HEK293T (cell line): ENCODE measurements around the gene MRPL3.

Experiments
- ARNT ChIP-seq: fragments of 450-650 bp; IDR thresholded peaks from 2 replicates; pipeline ENCODE4 v1.6.1; 2017; ENCODE audit warnings: mild to moderate bottlenecking
- BHLHE40 ChIP-seq: fragments of 450-650 bp; IDR thresholded peaks from 2 replicates; pipeline ENCODE4 v1.6.1; 2016; ENCODE audit warnings: mild to moderate bottlenecking, moderate library complexity, borderline replicate concordance
- CTBP1 ChIP-seq: fragments of 450-650 bp; IDR thresholded peaks from 2 replicates; pipeline ENCODE4 v1.6.1; 2016; ENCODE audit warnings: borderline replicate concordance
- ELF4 ChIP-seq: fragments of 450-650 bp; IDR thresholded peaks from 2 replicates; pipeline ENCODE4 v1.6.1; 2017; ENCODE audit warnings: antibody characterized with exemption
- FOXA1 ChIP-seq: fragments of 450-650 bp; IDR thresholded peaks from 2 replicates; pipeline ENCODE4 v1.6.1; 2016; ENCODE audit warnings: mild to moderate bottlenecking
- FOXM1 ChIP-seq: fragments of 450-650 bp; IDR thresholded peaks from 2 replicates; pipeline ENCODE4 v1.6.1; 2017; ENCODE audit warnings: mild to moderate bottlenecking, borderline replicate concordance
- HDGF ChIP-seq: fragments of 450-650 bp; IDR thresholded peaks from 2 replicates; pipeline ENCODE4 v1.6.1; 2017; ENCODE audit warnings: antibody characterized with exemption, borderline replicate concordance
- L3MBTL2 ChIP-seq: fragments of 450-650 bp; conservative IDR thresholded peaks from 2 replicates; pipeline ENCODE4 v1.6.1; 2016; ENCODE audit warnings: mild to moderate bottlenecking
- NFRKB ChIP-seq: fragments of 450-650 bp; IDR thresholded peaks from 2 replicates; pipeline ENCODE4 v1.6.1; 2016; ENCODE audit warnings: mild to moderate bottlenecking, moderate library complexity
- SP1 ChIP-seq: fragments of 450-650 bp; IDR thresholded peaks from 2 replicates; pipeline ENCODE4 v1.6.1; 2017
- SUZ12 ChIP-seq: fragments of 450-650 bp; IDR thresholded peaks from 2 replicates; pipeline ENCODE4 v1.6.1; 2016; ENCODE audit warnings: mild to moderate bottlenecking
- TARDBP ChIP-seq: fragments of 450-650 bp; IDR thresholded peaks from 2 replicates; pipeline ENCODE4 v1.6.1; 2016
- TF ChIP-seq, protein P1 (sequence below): fragments of 450-650 bp; IDR thresholded peaks from 2 replicates; pipeline ENCODE4 v1.6.1; 2016

GRCh38 chr3:131474115-131474514 is 28.7 kb downstream of the MRPL3 start:
- TF ChIP-seq, protein P1, sequence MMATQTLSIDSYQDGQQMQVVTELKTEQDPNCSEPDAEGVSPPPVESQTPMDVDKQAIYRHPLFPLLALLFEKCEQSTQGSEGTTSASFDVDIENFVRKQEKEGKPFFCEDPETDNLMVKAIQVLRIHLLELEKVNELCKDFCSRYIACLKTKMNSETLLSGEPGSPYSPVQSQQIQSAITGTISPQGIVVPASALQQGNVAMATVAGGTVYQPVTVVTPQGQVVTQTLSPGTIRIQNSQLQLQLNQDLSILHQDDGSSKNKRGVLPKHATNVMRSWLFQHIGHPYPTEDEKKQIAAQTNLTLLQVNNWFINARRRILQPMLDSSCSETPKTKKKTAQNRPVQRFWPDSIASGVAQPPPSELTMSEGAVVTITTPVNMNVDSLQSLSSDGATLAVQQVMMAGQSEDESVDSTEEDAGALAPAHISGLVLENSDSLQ = no peak
- no peak for TF ChIP-seq NFRKB
- TF ChIP-seq FOXM1 = no peak
- no peak for TF ChIP-seq ARNT
- TF ChIP-seq FOXA1 = no peak
- TF ChIP-seq ELF4 = no peak
- no peak for TF ChIP-seq BHLHE40
- no peak for TF ChIP-seq CTBP1
- no peak for TF ChIP-seq SUZ12
- TF ChIP-seq L3MBTL2 = no peak
- no peak for TF ChIP-seq SP1
- TF ChIP-seq TARDBP = no peak
- no peak for TF ChIP-seq HDGF
